GM13977 (cell line): ENCODE measurements around the gene SRBD1.

Experiments
- DNase-seq: peaks from one replicate; pipeline ENCODE4 v3.0.0; 2012; ENCODE audit warnings: low spot score
- in situ Hi-C: fragments of 300-500 bp; cut with MboI; formaldehyde crosslinking; loops from one replicate; pipeline ENCODE4 v1.12.0; 2022; ENCODE audit warnings: low sequenced_read_pairs, low pct_unique_long_range_greater_than_20kb, mixed read lengths, inconsistent platforms; ENCODE audit not compliant: unreplicated experiment
- TF ChIP-seq, protein P1 (sequence below): IDR thresholded peaks from 2 replicates; pipeline ENCODE4 v1.5.1; 2012; ENCODE audit warnings: mild to moderate bottlenecking, control low read depth; ENCODE audit not compliant: insufficient read depth; ENCODE audit errors: extremely low read depth, missing control alignments

Gene SRBD1

DNA sequence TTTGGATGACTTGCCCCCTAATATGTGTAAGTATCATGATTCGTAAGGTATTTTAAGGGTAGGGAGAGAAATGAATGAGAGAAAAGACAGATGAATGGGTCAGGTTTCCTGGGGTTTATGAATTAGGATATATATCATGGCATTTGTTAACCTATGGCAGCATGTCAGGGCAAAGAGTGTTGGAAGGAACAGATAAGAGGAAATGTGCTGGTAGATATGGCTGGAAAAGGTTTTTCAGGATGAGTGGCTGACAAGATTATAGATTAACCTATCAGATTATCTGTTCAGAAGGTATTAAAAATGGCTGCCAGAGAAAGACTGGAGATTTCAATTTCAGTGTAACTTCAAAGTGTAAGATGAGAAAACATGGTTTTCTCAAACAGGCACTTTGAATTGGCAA, 67.8 kb downstream of the SRBD1 start:
- TF ChIP-seq, protein P1, sequence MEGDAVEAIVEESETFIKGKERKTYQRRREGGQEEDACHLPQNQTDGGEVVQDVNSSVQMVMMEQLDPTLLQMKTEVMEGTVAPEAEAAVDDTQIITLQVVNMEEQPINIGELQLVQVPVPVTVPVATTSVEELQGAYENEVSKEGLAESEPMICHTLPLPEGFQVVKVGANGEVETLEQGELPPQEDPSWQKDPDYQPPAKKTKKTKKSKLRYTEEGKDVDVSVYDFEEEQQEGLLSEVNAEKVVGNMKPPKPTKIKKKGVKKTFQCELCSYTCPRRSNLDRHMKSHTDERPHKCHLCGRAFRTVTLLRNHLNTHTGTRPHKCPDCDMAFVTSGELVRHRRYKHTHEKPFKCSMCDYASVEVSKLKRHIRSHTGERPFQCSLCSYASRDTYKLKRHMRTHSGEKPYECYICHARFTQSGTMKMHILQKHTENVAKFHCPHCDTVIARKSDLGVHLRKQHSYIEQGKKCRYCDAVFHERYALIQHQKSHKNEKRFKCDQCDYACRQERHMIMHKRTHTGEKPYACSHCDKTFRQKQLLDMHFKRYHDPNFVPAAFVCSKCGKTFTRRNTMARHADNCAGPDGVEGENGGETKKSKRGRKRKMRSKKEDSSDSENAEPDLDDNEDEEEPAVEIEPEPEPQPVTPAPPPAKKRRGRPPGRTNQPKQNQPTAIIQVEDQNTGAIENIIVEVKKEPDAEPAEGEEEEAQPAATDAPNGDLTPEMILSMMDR: no peak
- DNase-seq: no peak
- in situ Hi-C loops: no loop called here

- DNase-seq: no peak
- in situ Hi-C loops: no loop called here
- TF ChIP-seq, protein P1: no peak
These were observed 69.1 kb downstream of the SRBD1 start for GRCh38 chr2:45542013-45542412.

DNA sequence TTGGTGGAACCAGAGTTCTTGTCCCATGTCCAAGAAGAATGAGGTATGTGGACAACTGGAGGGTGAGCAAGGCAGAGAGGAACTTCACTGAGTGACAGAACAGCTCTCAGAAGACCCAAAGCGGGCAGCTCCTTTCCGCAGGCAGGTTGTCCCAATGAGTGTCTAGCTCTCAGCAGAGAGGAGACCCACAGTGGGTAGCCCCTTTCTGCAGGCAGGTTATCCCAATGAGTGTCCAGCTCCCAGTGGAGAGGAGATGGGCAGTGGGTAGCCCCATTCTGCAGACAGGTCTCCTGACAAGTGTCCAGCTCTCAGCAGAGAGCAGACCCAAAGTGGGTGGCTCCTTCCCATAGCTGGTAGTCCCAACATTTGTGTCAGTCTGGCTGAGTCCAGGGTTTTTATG, 69.6 kb downstream of the SRBD1 start:
- no peak for DNase-seq
- TF ChIP-seq, protein P1: no peak
- in situ Hi-C loops: no loop called here

DNA sequence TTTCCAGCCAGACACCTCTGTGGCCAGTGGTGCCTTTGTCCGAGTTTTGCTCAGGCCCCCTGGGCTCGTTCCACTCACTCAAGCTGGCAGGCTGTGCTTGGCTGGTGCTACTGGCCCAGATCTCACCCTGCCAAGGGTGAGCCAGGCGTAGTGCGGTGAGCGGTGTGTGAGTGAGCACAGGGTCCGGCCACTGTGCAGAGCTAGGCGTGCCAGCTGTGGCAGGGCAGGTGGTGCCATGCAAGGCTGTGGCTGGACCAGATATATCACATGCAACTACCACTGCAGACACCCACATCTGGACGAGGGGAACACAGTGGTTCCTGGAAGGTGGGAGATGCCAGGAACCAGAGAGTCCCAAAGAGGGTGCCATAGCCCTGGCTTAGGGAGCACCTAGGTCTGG, 70.1 kb downstream of the SRBD1 start:
- TF ChIP-seq, protein P1: no peak
- DNase-seq: no peak
- in situ Hi-C loops: no loop called here

GRCh38 chr2:45533771-45534170, 77.3 kb downstream of the SRBD1 start:
- TF ChIP-seq, protein P1: no peak
- in situ Hi-C loops: no loop called here
- DNase-seq: no peak

DNA sequence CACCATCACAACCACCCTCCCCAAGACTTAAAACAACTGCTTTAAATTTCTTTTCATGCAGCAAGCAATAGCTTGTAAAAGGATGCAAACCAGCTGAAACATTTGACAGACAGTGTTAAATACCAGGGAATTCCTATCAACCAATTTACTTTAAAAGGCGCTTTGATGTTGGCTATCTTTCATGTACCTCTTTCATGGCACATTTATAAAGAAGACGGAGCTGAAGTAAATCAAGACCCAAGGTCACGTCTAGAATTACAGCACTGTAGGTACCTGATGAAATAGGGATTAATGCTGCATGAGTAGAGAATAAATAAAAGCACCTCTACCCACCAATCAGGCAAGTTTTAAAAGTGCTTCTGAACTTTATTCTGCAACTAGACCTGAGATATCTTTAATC, 78.9 kb downstream of the SRBD1 start:
- in situ Hi-C loops: no loop called here
- no peak for DNase-seq
- TF ChIP-seq, protein P1: no peak

DNA sequence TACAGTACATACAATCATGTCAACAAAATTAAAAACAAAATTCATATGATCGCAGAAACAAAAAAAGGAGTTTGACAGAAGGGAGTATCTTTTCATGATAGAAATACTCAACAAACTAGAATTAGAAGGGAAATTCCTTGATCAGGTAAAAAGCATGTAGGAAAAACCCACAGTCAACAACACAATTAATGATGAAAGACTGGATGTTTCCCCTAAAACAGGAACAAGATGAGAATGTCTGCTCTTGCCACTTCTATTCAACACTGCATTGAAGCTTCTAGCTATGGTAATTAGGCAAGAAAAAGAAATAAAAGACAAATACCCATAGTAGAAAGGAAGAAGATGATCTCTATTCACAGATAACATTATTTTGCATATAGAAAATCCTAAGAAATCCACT, 87.1 kb downstream of the SRBD1 start:
- TF ChIP-seq, protein P1: no peak
- no peak for DNase-seq
- in situ Hi-C loops: no loop called here
